ELF-1 (cell line): ENCODE measurements around the gene CYLD.

ENCODE experiments used
- DNase-seq: peaks from one replicate; pipeline ENCODE4 v3.0.0-alpha.2; 2016; ENCODE audit warnings: low read depth, low spot score

CYLD gene

DNA sequence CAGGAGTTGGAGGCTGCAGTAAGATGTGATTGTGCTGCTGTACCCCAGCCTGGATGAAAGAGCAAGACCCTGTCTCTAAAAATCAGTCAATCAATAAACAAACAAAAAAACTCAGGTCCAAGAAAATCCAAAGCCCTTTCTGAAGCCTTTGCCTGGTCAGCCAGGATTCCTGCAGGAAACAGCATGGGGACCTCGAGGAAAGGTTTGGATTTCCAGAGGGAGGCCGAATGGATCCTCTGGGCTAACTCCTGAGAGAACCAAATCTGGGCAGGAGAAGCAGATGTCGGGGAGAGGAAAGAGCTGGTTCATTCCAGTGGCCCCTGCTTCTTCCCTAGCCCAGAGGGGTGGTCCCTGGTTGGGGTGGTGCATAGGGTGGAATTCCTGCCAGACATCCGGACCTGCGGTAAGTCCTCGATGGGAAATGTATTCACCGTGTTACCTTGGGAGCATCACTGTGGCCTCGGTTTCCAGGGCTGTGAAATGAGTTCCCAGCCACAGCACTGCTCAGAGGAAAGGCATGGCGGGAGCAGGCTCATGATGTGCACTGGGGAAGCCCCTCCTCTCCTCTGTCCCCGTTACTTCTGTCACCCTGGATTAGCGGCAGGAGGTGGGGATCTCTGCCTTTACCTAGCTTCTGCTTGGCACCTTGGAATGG, 75.1 kb downstream of the CYLD start:
- DNase-seq = no peak

- no peak for DNase-seq
These were observed 76.5 kb downstream of the CYLD start for GRCh38 chr16:50818380-50818779.

DNA sequence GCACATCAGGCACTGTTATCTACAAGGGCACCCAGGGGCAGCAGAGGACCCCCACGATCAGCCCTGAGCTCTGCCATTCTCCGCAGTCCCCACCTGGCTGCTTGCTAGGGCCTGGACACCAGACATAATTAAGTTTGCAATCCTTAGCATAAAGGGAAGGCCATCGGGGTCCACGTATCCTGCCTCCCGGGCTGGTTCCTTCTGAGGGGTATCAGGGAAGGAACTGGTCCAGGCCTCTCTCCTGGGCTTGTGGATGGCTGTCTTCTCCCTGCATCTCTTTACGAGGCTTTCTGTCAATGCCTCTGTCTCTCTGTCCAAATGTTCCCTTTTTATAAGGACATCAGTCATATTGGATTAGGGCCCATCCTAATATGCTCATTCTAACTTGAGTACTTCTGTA, 77.8 kb downstream of the CYLD start:
- no peak for DNase-seq

- no peak for DNase-seq
These were observed 78.3 kb downstream of the CYLD start for GRCh38 chr16:50820225-50820624.

- DNase-seq = no peak
These were observed 79.7 kb downstream of the CYLD start for GRCh38 chr16:50821586-50821985.

GRCh38 chr16:50822671-50823070, 80.8 kb downstream of the CYLD start:
- no peak for DNase-seq

GRCh38 chr16:50826797-50827316, 85.0 kb downstream of the CYLD start:
- DNase-seq = no peak

DNA sequence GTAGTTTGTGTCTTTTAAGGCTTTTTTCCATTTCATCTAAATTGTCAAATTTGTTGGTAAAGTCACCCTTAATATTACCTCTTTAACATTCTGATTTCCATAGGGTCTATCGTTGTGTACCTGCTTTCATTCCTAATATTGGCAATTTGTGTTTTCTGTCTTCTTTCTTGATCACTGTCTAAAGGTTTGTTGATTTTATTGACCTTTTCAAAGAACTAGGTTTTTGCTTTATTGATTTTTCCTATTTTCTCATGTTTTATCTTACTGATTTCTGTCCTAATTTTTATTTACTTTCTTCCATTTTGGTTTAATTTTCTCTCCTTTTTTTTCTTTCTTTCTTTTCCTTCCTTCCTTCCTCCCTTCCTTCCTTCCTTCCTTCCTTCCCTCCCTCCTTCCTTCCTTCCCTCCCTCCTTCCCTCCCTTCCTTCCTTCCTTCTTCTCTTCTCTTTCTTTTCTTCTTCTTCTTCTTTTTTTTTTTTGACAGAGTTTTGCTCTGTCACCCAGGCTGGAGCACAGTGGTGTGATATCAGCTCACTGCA, 86.3 kb downstream of the CYLD start:
- DNase-seq = no peak

GRCh38 chr16:50830698-50831097, 88.8 kb downstream of the CYLD start:
- DNase-seq = no peak

- no peak for DNase-seq
These were observed 89.9 kb downstream of the CYLD start for GRCh38 chr16:50831751-50832150.

DNA sequence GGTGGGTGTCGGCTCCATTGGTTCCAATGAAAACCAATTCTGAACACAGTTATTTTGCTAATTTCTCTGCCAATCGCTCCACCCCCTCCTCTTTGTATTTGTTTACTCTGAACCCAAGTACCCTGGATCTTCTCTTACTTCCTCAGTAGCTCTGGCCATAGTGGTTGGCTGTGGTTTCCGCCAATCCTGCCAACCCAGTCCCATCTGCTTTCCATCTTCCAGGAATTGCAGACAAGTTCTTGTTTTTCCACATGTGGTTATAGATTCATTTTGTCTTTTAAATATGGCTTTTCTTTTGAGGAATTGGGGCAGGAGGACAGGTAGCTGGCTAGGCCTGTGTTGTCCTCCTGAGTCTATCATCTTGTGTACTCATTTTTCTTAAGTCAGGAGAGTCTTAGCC, 92.0 kb downstream of the CYLD start:
- no peak for DNase-seq

DNA sequence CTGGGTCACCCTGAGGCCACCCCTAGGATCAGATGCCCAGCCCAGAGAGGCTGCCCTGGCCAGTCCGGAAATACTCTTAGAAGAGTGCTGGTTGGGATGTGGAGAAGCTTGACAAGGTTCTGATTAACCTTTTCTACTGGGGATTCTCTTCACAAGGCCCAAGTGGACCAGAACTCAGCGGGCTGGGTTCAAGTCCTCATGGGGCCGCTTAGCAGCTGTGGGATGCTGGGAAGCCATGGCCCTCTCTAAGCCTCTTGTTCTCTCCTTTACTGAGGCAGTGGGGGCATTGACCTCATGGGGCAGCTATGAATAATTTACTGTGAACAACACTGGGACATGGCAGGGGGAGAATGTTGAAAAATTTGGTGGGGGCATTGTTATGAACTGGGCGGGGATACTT, 92.8 kb downstream of the CYLD start:
- no peak for DNase-seq

- DNase-seq = no peak
These were observed 93.6 kb downstream of the CYLD start for GRCh38 chr16:50835358-50836060.

- DNase-seq = no peak
These were observed 94.3 kb downstream of the CYLD start for GRCh38 chr16:50836121-50836621.

DNA sequence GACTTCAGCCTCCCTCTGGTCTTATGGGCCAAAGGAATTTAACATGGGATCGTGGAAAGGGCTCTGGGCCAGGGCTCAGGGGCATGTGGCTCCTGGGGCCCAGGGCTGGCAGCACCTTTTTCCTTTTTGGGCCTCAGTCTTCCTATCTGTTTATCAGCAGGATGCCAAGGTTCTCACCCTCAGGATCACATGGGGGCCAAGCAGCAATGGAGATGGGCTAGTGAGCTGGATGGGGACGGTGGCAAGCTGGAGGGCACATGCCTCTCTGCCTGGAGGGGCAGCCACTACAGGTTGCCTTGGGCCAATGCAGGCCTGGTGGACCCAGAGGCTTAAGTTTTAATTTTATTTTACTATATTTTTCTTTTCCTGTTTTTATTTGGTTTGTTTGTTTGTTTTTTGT, 95.4 kb downstream of the CYLD start:
- no peak for DNase-seq

- DNase-seq = no peak
These were observed 96.3 kb downstream of the CYLD start for GRCh38 chr16:50838165-50838564.

DNA sequence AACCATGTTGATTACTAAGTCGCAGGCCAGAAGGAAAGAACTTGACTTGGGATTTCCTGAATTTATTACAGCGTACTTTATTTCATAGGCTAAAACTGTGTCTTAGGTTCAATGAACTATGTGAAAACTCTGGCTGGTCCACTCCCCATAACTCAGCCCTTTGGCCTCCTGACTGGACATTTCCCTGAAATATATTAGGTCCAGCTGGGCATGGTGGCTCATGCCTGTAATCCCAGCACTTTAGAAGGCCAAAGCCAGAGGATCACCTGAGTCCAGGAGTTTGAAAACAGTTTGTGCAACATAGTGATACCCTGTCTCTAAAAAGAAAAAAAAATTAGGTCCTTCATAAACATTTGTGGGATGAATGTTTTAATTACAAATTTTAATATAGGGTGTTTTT, 97.0 kb downstream of the CYLD start:
- DNase-seq = no peak

DNA sequence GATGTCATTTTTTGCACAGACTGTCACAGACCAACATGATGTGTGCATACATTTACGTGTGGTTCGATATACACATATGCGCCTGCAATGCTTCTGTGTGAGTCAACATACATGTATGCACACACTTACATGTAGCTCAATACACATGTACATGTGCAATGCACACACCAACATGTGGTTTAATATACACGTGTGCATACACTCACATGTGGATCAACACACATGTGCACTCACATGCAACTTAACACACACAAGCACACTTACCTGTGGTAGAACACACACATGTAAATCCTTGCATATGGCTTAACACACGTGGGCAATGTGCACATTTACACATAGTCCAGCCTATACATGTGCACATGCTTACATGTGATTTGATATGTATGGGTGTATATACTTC, 97.5 kb downstream of the CYLD start:
- DNase-seq = no peak

GRCh38 chr16:50839920-50840729, 98.2 kb downstream of the CYLD start:
- DNase-seq = peak; percentile 11

DNA sequence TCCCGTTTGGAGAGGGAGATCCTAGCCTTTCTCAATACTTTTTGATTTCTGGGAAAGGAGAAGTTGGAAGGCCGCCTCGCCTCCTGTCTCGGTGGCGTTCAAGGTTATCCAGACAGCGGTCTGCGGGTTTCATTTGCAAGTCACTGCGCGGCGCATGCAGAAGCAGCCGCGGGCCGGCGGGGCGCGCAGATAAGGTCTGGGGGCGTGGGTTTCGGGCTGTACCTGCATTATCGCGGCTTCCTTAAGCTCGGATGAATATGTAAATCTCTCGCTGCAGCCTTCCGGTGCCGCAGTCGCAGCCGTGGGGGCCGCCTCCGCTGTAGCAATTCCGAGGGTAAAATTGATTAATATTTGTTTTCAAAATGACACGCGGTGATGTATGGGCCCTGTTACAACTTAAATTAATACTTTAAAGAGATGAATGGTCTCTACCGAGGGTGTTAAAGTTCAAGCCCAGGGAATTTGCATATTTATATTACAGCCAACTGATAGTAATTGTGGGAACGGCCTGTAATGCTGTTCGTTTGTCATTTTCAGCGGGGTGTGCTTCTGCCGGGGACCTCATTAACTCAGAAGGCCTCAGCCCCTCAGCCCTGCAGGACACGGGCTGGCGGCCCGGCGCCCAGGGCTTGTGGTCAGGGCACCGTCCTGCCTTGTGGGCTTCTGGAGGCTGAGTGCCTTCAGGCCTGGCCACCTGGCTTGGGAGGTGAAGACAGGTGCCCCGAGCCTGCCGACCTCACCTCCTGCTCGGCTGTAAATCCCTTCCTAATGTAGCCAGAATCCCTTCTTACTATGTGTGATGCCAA, 99.4 kb downstream of the CYLD start:
- peak; percentile 54 for DNase-seq

DNA sequence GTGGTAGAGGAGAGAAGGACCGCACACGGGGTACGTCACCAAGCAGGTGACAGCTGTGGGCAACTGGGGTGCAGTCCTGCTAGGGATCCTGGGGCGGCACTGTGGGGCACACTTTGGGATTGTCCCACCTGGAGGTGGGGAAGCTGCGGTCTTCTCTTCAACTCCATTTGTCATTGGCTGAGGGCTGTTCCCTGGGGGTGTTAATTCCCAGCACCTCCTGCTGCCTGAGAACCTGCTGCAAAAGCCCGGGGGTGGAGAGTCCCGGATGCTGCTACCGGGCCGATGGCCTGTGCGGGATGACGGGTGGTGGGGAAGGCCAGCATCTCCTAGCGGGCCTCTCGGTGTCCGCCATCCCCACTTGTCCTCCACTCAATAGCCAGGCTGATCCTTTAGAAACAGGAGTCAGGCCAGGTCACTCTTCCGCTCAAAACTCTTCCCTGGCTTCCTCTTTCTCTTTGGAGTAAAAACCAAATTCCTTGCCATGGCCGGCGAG, 100.2 kb downstream of the CYLD start:
- no peak for DNase-seq
